Right lobe of liver (tissue), 4 donors: ENCODE results near the gene GPA33.

Source experiments
- CTCF ChIP-seq, 4 donors: fragments of 200-600 bp in 3 of 4; fragments of 450-650 bp in 1 of 4; IDR thresholded peaks; one replicate each; pipeline versions ENCODE4 v1.5.1 to v1.8.0; 2016 to 2022; ENCODE audit warnings: antibody characterized with exemption in 4 of 4, mild to moderate bottlenecking in 2 of 4
- POLR2A ChIP-seq: fragments of 450-650 bp; IDR thresholded peaks from one replicate; pipeline ENCODE4 v1.6.1; 2017; ENCODE audit warnings: antibody characterized with exemption, mild to moderate bottlenecking
- donor health status: DM: no; HTN: no; CAD: no.
- donor health status: DM: no; HTN: no; CAD: no.
- donor health status: DM: no; HTN: yes; CAD: no.

GRCh38 chr1:167068761-167069160 is 21.4 kb downstream of the GPA33 start:
- TF ChIP-seq CTCF (IDR thresholded peaks at IDR 0.05) (no peak), POLR2A (no peak)
